GM21737 (cell line): ENCODE results near the gene NUMBL.
"Not testable (repeated sequence)": the region's sequence is repeated elsewhere in the genome, so short reads cannot be mapped to it uniquely, and the experiment has no call there.

Experiments
- ATAC-seq: cut with Tn5 transposase; IDR thresholded peaks from one replicate; pipeline ENCODE4 v1.9.1; 2021; ENCODE audit warnings: mild to moderate bottlenecking, moderate library complexity; ENCODE audit not compliant: unreplicated experiment

Gene NUMBL

DNA sequence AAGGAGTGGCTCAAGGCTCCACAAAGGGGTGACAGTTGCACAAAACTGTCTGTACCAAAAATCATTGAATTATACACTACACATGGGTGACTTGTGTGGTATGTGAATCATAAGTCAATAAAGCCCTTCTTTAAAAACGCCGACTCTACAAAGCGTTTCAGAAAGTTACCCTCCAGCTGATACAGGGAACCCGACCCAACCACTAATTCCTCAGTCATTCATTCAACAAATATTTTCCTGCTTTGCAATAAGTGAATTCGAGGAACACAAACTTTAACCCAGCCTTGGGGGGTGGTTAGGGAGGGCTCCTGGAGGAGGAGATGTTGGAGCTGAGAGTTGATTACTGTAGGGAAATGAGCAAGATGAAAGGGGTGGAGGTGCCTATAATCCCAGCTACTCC is 57.2 kb downstream of the NUMBL start:
- no peak for ATAC-seq

DNA sequence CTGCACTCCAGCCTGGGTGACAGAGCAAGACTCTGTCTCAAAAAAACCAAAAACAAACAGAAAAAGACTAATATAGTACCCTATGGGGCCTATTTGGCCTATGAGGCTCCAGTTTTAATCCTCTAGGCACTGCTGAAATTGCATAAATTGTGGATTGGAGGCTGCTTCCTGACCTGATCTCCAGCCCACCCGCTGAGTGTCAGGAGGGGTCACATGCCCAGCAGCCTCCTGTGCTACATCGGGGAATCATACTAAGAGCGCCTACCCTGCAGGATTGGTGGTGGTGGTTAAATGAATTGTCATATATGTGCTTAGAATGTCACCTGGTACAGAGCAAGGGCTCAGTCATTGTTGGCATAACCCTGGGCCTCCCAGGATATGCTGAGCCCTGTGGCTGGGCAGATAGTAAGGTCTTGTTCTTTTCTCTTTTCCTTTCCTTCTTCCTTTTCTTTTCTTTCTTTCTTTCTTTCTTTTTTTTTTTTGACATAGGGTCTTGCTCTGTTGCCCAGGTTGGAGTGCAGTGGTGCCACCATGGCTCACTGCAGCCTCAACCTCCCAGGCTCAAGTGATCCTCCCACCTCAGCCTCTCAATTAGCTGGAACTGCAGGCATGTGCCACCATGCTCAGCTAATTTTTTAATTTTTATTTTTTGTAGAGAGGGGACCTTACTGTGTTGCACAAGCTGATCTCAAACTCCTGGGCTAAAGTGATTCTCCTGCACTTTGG is 58.0 kb downstream of the NUMBL start:
- no peak for ATAC-seq

GRCh38 chr19:40630571-40631160 is 59.8 kb downstream of the NUMBL start:
- no peak for ATAC-seq

GRCh38 chr19:40629346-40629745 is 61.1 kb downstream of the NUMBL start:
- ATAC-seq = no peak

DNA sequence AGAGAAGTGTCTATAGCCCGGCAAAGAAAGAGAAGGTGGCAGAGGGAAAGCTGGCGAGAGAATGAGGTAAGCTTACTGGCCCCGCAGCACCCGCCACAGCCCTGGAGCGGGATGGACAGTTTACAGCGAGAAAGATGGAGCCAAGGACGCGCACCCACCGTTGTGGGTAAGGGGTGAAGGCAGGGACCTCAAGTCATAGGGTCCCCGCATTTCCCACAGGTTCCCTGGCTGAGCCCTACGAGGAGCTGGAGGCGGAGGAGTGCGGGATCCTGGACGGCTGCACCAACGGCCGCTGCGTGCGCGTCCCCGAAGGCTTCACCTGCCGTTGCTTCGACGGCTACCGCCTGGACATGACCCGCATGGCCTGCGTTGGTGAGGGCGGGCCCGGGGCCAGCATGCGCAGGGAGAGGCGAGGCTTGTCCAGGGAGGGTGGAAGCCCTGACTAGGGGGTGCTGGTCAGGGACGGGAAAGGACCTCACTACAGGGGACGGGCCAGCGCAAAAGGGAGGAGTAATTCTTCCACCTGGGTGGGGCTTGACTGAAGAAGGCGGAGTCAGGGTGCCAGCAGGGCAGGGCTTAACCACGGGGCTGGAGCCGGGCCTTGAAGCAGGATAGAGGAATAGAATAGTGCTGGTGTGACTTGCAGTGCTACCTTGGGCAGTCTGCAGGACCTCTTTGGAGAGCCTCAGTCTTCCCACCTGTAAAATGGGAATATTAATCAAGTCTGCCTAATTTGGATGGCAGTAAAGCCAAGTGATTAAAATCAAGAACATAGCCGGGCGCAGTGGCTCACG is 62.8 kb downstream of the NUMBL start:
- ATAC-seq = no peak

- ATAC-seq = no peak
Observed at GRCh38 chr19:40626918-40627317, 63.5 kb downstream of the NUMBL start.

DNA sequence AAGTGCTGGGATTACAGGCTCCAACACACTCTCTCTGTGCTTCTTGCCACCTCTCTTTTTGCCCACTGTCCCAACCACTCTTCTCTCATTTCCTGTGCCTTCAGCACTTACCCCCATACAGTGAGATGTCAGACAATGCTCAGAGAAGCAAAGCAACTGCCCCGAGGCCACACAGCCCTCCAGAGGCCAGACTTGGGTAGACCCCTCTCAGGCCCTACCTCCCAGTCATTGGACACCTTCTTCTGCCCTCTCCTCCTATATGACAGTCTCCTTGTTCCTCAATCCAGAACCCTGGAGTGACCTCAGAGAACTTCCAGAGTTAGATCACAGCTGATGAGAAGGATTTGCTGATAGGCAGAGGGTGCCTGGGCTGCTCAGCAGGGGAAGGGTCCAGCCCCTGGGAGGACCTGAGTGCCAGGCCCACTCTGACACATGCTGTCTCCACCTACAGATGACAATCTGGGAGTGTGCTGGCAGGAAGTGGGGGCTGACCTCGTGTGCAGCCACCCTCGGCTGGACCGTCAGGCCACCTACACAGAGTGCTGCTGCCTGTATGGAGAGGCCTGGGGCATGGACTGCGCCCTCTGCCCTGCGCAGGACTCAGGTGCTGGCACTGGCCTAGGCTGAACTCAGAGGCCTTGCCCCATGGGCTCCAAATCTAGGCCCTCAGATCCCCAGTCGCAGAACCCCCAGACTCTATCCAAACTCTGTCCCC is 64.9 kb downstream of the NUMBL start:
- no peak for ATAC-seq

GRCh38 chr19:40624369-40625153 is 65.9 kb downstream of the NUMBL start:
- ATAC-seq = not testable (repeated sequence)

GRCh38 chr19:40623403-40624251 is 66.8 kb downstream of the NUMBL start:
- no peak for ATAC-seq

- no peak for ATAC-seq
Observed at GRCh38 chr19:40622773-40623075, 67.7 kb downstream of the NUMBL start.

DNA sequence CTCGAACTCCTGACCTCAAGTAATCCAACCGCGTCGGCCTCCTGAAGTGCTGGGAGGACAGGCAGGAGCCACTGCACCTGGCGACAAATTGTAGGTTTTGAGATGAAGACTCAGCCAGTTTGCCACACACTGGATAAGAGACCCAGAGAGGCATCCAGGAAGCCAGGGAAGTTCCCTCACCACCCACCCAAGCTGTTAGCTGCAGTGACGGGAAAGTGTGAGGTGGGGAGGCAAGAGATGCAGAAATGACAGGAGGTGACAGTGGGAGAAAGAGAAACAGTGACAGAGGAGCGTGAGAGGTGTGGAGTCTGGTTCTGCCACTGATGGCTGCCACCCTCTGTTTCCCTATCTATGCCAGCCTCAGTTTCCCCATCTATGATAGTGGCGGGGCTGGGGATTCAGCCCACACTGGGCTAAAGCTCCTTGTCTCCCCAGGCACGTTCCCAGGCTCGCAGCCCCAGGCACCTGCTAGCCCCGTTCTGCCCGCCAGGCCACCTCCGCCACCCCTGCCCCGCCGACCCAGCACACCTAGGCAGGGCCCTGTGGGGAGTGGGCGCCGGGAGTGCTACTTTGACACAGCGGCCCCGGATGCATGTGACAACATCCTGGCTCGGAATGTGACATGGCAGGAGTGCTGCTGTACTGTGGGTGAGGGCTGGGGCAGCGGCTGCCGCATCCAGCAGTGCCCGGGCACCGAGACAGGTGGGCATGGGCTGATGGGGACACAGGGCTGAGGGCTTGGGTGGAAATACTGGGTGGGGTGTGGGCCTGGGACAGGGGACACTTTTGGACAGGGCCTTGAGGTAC is 68.3 kb downstream of the NUMBL start:
- no peak for ATAC-seq

DNA sequence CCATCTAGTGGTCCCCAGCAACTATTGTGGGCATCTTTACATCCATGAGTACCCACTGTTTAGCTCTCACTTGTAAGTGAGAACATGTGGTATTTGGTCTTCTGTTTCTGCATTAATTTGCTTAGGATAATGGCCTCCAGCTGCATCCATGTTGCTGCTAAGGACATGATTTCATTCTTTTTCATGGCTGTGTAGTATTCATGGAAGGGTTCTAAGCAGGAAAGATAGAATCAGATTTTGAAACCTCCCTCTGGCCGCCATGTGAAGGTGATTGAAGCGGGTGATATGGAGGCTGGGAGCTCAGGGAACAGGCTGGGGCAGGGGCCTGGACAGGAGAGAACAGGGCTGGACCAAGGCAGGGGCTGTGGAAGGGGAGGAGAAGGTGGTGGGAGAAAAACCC is 69.2 kb downstream of the NUMBL start:
- ATAC-seq = no peak

GRCh38 chr19:40620161-40620485 is 70.3 kb downstream of the NUMBL start:
- no peak for ATAC-seq

GRCh38 chr19:40619333-40620160 is 70.9 kb downstream of the NUMBL start:
- ATAC-seq = no peak

GRCh38 chr19:40617961-40618360 is 72.5 kb downstream of the NUMBL start:
- no peak for ATAC-seq

- ATAC-seq = no peak
Observed at GRCh38 chr19:40616941-40617340, 73.5 kb downstream of the NUMBL start.

- ATAC-seq = no peak
Observed at GRCh38 chr19:40616178-40616577, 74.3 kb downstream of the NUMBL start.
